IMR-90 (cell line): ENCODE data around the gene AAK1.

Source experiments
- MAFK ChIP-seq: IDR thresholded peaks from 2 replicates; pipeline ENCODE4 v1.6.1; 2012; ENCODE audit warnings: low read depth, low read length, improper control_type of control experiment
- TF ChIP-seq, protein P1 (sequence below): conservative IDR thresholded peaks from 2 replicates; pipeline ENCODE4 v1.5.1; 2012; ENCODE audit warnings: mild to moderate bottlenecking, low read depth, low read length, improper control_type of control experiment

- TF ChIP-seq, protein P1, sequence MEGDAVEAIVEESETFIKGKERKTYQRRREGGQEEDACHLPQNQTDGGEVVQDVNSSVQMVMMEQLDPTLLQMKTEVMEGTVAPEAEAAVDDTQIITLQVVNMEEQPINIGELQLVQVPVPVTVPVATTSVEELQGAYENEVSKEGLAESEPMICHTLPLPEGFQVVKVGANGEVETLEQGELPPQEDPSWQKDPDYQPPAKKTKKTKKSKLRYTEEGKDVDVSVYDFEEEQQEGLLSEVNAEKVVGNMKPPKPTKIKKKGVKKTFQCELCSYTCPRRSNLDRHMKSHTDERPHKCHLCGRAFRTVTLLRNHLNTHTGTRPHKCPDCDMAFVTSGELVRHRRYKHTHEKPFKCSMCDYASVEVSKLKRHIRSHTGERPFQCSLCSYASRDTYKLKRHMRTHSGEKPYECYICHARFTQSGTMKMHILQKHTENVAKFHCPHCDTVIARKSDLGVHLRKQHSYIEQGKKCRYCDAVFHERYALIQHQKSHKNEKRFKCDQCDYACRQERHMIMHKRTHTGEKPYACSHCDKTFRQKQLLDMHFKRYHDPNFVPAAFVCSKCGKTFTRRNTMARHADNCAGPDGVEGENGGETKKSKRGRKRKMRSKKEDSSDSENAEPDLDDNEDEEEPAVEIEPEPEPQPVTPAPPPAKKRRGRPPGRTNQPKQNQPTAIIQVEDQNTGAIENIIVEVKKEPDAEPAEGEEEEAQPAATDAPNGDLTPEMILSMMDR: no peak
- TF ChIP-seq MAFK: no peak
Observed at GRCh38 chr2:69646714-69647113, 3.2 kb upstream of the AAK1 start.
